SK-N-SH treated with all-trans-retinoic acid at 6 μM for 48 hours (cell line): Measurements from ENCODE around the gene CDC45.

Experiments
- ATAC-seq: fragments of 200-7000 bp; cut with Tn5 transposase; 3 replicates; pipeline ENCODE4 v1.9.1; 2020; ENCODE audit warnings: mild to moderate bottlenecking, moderate library complexity
- ARNTL ChIP-seq: fragments of 450-650 bp; formaldehyde crosslinking; IDR thresholded peaks from 2 replicates; pipeline ENCODE4 v1.5.0; 2020; ENCODE audit warnings: low read depth, mild to moderate bottlenecking, moderate library complexity, borderline replicate concordance
- CREB5 ChIP-seq: fragments of 250-450 bp; sonication (Bioruptor Pico); IDR thresholded peaks from 2 replicates; pipeline ENCODE4 v1.5.1; 2020; ENCODE audit warnings: low read depth, mild to moderate bottlenecking, moderate library complexity
- CSDC2 ChIP-seq: fragments of 250-450 bp; sonication (Bioruptor Pico); IDR thresholded peaks from 2 replicates; pipeline ENCODE4 v1.5.0; 2020; ENCODE audit warnings: mild to moderate bottlenecking, moderate library complexity
- CSRNP3 ChIP-seq: fragments of 250-450 bp; sonication (Bioruptor Pico); IDR thresholded peaks from 2 replicates; pipeline ENCODE4 v1.5.1; 2021; ENCODE audit warnings: mild to moderate bottlenecking, moderate library complexity
- ESRRG ChIP-seq: fragments of 250-450 bp; sonication (Bioruptor Pico); IDR thresholded peaks from 2 replicates; pipeline ENCODE4 v1.6.1; 2021; ENCODE audit warnings: mild to moderate bottlenecking
- GLIS3 ChIP-seq: fragments of 250-450 bp; sonication (Bioruptor Pico); IDR thresholded peaks from 2 replicates; pipeline ENCODE4 v1.5.0; 2020; ENCODE audit warnings: mild to moderate bottlenecking, moderate library complexity
- ISL1 ChIP-seq: fragments of 250-450 bp; sonication (Bioruptor Pico); IDR thresholded peaks from 2 replicates; pipeline ENCODE4 v2.1.2; 2022; ENCODE audit warnings: mild to moderate bottlenecking, moderate library complexity
- OSR1 ChIP-seq: fragments of 250-450 bp; sonication (Bioruptor Pico); IDR thresholded peaks from 2 replicates; pipeline ENCODE4 v1.8.0; 2022; ENCODE audit warnings: moderate library complexity, mild to moderate bottlenecking, inconsistent platforms
- PATZ1 ChIP-seq: fragments of 250-450 bp; sonication (Bioruptor Pico); IDR thresholded peaks from 2 replicates; pipeline ENCODE4 v1.8.0; 2020; ENCODE audit warnings: mild to moderate bottlenecking, moderate library complexity, borderline replicate concordance
- PPARA ChIP-seq: fragments of 250-450 bp; sonication (Bioruptor Pico); IDR thresholded peaks from 2 replicates; pipeline ENCODE4 v1.5.0; 2020; ENCODE audit warnings: mild to moderate bottlenecking, borderline replicate concordance
- RARB ChIP-seq: fragments of 250-450 bp; sonication (Bioruptor Pico); IDR thresholded peaks from 2 replicates; pipeline ENCODE4 v1.8.0; 2021; ENCODE audit warnings: mild to moderate bottlenecking, moderate library complexity
- SNAI2 ChIP-seq: fragments of 250-450 bp; sonication (Bioruptor Pico); IDR thresholded peaks from 2 replicates; pipeline ENCODE4 v1.5.0; 2020; ENCODE audit warnings: mild to moderate bottlenecking, moderate library complexity
- TCF4 ChIP-seq: fragments of 250-450 bp; sonication (Bioruptor Pico); IDR thresholded peaks from 2 replicates; pipeline ENCODE4 v1.8.0; 2021; ENCODE audit warnings: mild to moderate bottlenecking, moderate library complexity, borderline replicate concordance
- TOX ChIP-seq: fragments of 250-450 bp; sonication (Bioruptor Pico); IDR thresholded peaks from 2 replicates; pipeline ENCODE4 v1.8.0; 2021; ENCODE audit warnings: mild to moderate bottlenecking, moderate library complexity, borderline replicate concordance
- TSHZ2 ChIP-seq: fragments of 250-450 bp; sonication (Bioruptor Pico); IDR thresholded peaks from 2 replicates; pipeline ENCODE4 v1.5.0; 2020; ENCODE audit warnings: mild to moderate bottlenecking, moderate library complexity
- ZC3H10 ChIP-seq: fragments of 250-450 bp; sonication (Bioruptor Pico); IDR thresholded peaks from 2 replicates; pipeline ENCODE4 v1.5.1; 2021; ENCODE audit warnings: mild to moderate bottlenecking, moderate library complexity
- ZFP3 ChIP-seq: fragments of 250-450 bp; sonication (Bioruptor Pico); IDR thresholded peaks from 2 replicates; pipeline ENCODE4 v1.5.0; 2020; ENCODE audit warnings: mild to moderate bottlenecking, moderate library complexity
- ZFP30 ChIP-seq: fragments of 450-650 bp; formaldehyde crosslinking; IDR thresholded peaks from 2 replicates; pipeline ENCODE4 v1.5.0; 2022; ENCODE audit warnings: mild to moderate bottlenecking, moderate library complexity
- ZNF565 ChIP-seq: fragments of 450-650 bp; formaldehyde crosslinking; conservative IDR thresholded peaks from 2 replicates; pipeline ENCODE4 v1.5.0; 2020; ENCODE audit warnings: low read depth, mild to moderate bottlenecking, moderate library complexity
- ZNF70 ChIP-seq: fragments of 450-650 bp; formaldehyde crosslinking; IDR thresholded peaks from 2 replicates; pipeline ENCODE4 v1.5.0; 2020; ENCODE audit warnings: mild to moderate bottlenecking, moderate library complexity
- ZNF8 ChIP-seq: fragments of 450-650 bp; formaldehyde crosslinking; IDR thresholded peaks from 2 replicates; pipeline ENCODE4 v1.5.0; 2020; ENCODE audit warnings: mild to moderate bottlenecking, moderate library complexity
- TF ChIP-seq, protein P1 (sequence below): fragments of 250-450 bp; sonication (Bioruptor Pico); IDR thresholded peaks from 2 replicates; pipeline ENCODE4 v1.8.0; 2021; ENCODE audit warnings: low read depth, mild to moderate bottlenecking, moderate library complexity, borderline replicate concordance

The CDC45 gene

GRCh38 chr22:19478901-19479354 lies 792 bp upstream of the CDC45 start, which contains the start of gene UFD1:
Gene UFD1, minus strand, starts transcription at chr22:19479193. Its CDS starts 108 bp downstream, at chr22:19479085.
- peak; percentile 82 for ATAC-seq
- TF ChIP-seq ZC3H10 (CRISPR knock-in tag) = no peak
- peak; percentile 93 for TF ChIP-seq ZNF8 (CRISPR knock-in tag)
- TF ChIP-seq ZNF70 = no peak
- no peak for TF ChIP-seq ZNF565 (CRISPR knock-in tag)
- TF ChIP-seq ZFP3 = no peak

- TF ChIP-seq ZFP3 (no peak), ARNTL (CRISPR knock-in tag) (no peak), ZNF8 (CRISPR knock-in tag) (no peak), ESRRG (no peak), CREB5 (no peak), CSRNP3 (CRISPR knock-in tag) (no peak), PATZ1 (CRISPR knock-in tag) (no peak), CSDC2 (no peak), OSR1 (CRISPR knock-in tag) (no peak), TOX (no peak), TCF4 (CRISPR knock-in tag) (no peak), PPARA (CRISPR knock-in tag) (no peak), ZNF70 (no peak), GLIS3 (no peak)
- TF ChIP-seq, protein P1, sequence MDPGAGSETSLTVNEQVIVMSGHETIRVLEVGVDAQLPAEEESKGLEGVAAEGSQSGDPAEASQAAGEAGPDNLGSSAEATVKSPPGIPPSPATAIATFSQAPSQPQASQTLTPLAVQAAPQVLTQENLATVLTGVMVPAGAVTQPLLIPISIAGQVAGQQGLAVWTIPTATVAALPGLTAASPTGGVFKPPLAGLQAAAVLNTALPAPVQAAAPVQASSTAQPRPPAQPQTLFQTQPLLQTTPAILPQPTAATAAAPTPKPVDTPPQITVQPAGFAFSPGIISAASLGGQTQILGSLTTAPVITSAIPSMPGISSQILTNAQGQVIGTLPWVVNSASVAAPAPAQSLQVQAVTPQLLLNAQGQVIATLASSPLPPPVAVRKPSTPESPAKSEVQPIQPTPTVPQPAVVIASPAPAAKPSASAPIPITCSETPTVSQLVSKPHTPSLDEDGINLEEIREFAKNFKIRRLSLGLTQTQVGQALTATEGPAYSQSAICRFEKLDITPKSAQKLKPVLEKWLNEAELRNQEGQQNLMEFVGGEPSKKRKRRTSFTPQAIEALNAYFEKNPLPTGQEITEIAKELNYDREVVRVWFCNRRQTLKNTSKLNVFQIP (CRISPR knock-in tag) = no peak
- ATAC-seq = no peak
These were observed 451 bp downstream of the CDC45 start for GRCh38 chr22:19480173-19480568.

GRCh38 chr22:19480789-19481188 lies 1.1 kb downstream of the CDC45 start:
- ATAC-seq = no peak
- TF ChIP-seq ARNTL (CRISPR knock-in tag) = no peak

- TF ChIP-seq CSDC2 (no peak), GLIS3 (no peak), PPARA (CRISPR knock-in tag) (no peak), TSHZ2 (no peak), ESRRG (no peak), RARB (CRISPR knock-in tag) (no peak), CSRNP3 (CRISPR knock-in tag) (no peak), TCF4 (CRISPR knock-in tag) (no peak), ZFP30 (no peak), ISL1 (CRISPR knock-in tag) (no peak), SNAI2 (no peak)
- TF ChIP-seq, protein P1 (CRISPR knock-in tag) = no peak
- ATAC-seq = no peak
These were observed 2.6 kb downstream of the CDC45 start for GRCh38 chr22:19482297-19482696.
